D721Med (cell line): ENCODE results near the gene ANKRD31.

Source experiments
- DNase-seq: peaks from one replicate; pipeline ENCODE4 v3.0.0; 2011; ENCODE audit warnings: low spot score; ENCODE audit not compliant: insufficient read length
- FAIRE-seq: peaks from 2 replicates; lab custom pipeline; 2011; peaks lifted over from hg19 to GRCh38; lab: Jason Lieb, UNC
- TF ChIP-seq, protein P1 (sequence below): IDR thresholded peaks from 2 replicates; pipeline ENCODE4 v1.5.1; 2012; ENCODE audit warnings: mild to moderate bottlenecking, control low read depth; ENCODE audit not compliant: insufficient read depth; ENCODE audit errors: missing control alignments

ANKRD31 gene, protein sequence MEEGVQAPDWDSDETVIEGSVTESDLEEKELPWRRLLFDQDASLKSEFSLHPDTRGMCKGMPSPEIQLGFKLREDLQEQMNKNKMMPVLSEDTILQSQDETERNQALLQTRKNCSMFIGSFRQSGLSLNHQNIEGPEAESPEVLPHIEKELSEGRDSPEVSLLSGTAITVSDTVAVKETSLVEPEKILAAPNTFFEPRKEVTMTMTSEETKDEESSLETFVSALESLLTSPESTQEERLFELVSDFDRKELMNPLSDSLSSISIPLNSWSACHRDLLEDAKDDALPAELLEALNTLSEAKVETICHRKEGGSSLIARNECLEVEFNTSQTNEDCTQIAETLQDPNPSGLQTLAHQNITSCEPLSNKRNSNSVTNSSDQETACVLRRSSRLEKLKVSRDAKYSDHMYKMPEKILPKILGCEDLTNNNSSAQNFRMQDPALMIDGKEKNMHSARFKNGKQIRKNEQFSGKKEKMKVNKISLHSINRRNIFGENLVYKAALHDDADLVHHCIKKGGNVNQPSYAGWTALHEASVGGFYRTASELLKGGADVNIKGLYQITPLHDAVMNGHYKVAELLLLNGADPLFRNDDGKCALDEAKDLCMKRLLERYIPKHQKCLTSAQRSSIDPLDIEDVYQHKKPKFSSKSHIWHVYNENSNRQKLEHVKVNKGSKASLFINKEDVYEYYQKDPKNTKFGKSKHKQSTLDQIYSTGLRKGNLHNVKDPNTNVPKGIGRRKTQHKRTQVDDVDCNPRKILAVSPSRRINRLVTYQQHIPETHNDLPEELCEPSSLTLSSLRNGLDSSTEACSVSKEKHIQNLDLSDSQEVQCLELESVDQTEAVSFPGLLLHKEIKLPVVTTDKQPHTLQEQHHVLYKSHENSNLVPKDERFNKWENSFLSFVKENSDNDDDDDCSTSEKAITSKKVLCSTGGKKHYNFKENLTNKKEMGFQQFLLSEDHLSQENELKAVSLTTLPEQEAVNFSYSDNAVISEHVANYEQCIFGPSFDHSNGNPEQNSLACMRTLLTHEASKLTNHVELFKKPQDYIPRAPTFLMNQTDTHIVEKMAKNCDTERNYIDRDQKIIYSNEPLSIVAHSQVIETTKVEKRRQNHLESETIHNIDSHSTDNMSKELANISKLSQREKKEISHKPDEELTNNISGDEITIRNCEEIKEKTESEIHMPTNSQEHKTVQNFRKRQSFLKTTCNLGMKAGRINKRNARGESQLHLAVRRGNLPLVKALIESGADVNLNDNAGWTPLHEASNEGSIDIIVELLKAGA (N-terminal part only)

DNA sequence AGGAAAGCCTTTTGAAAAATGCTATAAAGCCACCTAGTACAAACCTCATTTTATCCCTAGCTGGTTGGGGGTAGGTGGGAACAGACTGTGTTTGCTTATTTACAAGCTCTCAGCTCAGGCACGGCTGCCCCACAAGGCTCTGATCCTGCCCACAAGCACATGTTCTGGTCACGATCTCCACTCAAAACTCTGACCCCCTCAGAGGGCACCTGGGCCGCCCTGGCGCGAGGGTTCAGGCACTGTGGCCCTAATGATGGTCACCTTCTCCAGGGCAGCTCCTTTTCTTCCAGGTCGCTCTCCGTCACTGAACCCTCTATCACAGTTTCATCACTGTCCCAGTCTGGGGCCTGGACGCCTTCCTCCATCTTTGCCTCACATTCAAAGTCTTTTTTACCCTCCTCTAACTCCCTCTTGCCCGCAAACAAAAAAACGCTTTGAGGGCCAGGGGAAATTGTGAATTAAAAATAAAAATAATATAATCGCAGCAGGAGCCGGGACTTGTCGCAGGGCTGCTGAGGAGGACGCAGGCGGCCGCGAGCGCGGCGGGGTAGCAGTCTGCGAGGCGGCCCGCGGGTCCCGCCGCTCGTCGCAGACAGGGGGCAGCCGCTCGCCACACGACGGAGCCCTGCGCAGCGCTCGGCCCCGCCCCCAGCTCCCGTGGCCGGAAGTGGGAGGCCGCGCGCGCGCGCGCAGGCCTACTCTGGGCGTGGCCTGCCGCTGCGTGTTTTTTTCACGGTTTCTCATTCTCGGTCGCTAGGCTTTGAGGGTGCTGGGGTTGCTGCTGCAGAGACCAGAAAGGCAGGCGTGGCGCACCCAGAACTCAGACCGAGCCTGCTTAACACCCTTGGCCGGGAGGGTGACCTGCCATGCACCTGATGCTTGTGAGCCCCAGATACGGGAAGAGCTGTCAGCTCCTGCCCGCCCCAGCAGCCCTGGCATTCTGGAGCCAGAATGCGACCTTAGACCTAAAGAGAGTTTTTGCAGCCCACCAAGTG is at the start of gene ANKRD31:
TSS of gene ANKRD31 (minus strand) at position 557 of the 995 bp plus-strand sequence. CDS start at position 365, 192 bp downstream.
- DNase-seq (peak; percentile 61), FAIRE-seq (no peak)
- TF ChIP-seq, protein P1, sequence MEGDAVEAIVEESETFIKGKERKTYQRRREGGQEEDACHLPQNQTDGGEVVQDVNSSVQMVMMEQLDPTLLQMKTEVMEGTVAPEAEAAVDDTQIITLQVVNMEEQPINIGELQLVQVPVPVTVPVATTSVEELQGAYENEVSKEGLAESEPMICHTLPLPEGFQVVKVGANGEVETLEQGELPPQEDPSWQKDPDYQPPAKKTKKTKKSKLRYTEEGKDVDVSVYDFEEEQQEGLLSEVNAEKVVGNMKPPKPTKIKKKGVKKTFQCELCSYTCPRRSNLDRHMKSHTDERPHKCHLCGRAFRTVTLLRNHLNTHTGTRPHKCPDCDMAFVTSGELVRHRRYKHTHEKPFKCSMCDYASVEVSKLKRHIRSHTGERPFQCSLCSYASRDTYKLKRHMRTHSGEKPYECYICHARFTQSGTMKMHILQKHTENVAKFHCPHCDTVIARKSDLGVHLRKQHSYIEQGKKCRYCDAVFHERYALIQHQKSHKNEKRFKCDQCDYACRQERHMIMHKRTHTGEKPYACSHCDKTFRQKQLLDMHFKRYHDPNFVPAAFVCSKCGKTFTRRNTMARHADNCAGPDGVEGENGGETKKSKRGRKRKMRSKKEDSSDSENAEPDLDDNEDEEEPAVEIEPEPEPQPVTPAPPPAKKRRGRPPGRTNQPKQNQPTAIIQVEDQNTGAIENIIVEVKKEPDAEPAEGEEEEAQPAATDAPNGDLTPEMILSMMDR = peak; percentile 29

DNA sequence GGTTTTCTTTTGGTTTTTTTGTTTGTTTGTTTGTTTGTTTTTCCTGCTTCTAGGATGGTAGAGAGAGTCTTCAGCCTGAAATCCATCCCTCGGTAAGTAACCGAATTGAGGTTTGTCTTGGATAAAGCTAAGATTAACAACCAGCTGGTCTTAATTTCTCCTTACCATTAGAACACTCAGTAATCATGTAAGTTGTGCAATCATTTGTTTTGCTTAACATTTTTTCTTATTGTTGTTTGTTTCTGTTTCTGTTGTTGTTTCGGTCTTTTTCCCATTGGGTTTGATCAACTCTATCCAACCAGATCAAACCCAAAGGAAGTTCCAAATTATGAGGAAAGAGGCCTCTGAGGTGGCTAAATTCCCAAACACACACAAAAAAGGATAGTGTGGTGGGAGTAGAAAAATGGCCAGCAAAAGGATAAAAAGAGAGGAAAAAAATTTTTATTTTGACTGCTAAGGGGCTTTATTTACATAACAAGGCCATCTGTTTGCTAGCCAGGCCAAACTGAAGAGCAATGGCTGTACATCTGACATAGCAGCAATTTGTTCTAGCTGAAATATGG is 49.6 kb upstream of the ANKRD31 start:
- no peak for DNase-seq
- FAIRE-seq = no peak
- TF ChIP-seq, protein P1 = no peak

DNA sequence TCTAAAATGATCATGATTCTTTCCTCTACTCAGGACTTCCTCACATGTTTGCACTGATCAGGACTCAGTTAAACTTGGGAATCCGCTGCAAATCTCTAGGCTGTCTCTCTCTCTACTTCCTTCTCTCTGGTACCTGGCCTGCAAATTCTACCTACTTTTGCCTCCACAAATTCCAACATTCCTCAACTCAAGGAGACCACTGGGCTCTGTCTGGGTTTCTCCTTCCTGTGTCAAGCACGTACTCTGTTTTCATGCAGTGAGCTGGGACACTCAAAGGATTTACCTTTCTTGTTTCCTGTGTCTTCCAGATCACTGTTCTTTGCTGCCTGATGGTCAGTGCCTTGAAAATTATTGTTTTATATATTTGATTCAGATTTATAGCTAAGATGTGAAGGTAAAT is 45.9 kb upstream of the ANKRD31 start:
- DNase-seq = no peak
- TF ChIP-seq, protein P1 = no peak
- no peak for FAIRE-seq

DNA sequence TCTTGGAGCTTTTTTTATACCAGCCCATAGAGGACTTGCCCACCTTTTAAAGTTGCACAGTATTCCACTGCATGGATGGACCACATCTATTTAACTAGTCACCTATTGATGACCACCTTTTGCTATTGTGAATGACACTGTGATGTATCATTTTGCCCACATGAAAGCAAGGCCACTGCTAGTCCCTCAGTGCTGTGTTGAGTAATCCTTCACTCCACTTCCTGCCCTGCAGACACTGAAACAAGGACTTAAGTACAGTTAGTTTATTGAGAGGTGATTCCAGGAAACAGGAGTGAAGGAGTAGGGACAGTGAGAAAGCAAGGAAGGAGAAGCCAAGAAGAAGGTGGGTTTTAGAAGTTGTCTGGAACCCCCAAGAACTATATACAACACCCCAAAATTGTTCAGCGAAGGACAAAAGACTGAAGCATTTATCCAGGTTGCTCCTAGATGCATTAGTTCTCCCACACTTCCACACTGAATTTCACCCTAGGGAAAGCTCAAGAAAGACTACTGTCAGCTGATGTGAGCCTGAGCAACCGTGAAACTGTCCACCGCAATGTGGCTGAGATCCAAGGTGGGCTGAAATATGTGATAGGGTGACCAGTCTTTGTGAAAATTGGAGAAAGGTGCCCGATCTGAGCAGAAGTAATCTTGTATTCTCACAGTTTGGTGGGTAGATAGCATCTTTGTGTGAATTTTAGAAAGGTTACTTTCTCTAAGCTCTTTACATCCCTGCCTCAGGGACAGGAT is 45.2 kb upstream of the ANKRD31 start:
- TF ChIP-seq, protein P1 = no peak
- FAIRE-seq = no peak
- no peak for DNase-seq

- FAIRE-seq (no peak), DNase-seq (no peak)
- TF ChIP-seq, protein P1 = no peak
These were observed 42.6 kb upstream of the ANKRD31 start for GRCh38 chr5:75279321-75279720.
